HG03135 (cell line): Measurements from ENCODE around the gene DCLK2.

ENCODE experiments used
- ATAC-seq: cut with Tn5 transposase; IDR thresholded peaks from one replicate; pipeline ENCODE4 v1.9.1; 2021; ENCODE audit warnings: mild to moderate bottlenecking, moderate library complexity; ENCODE audit not compliant: unreplicated experiment

DCLK2 gene

DNA sequence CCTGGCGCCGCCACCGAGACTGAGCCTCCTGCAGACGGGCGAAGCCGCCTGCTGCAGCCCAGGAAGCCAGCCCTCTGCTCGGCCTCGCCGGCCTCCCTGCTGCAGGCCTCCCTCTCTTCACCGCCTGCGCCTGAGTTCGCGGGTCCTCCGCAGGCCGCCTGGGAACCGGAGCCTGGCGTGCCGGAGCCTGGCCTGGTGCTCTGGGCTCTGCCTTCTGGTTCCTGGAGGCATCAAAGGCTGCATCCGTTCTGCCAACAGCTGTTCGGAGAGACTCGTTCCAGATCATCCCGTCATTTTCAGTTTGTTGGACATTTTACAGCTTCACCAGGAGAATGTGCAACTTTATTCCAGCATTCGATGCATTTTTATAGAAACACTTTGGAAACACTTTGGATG, 178.0 kb downstream of the DCLK2 start:
- no peak for ATAC-seq

DNA sequence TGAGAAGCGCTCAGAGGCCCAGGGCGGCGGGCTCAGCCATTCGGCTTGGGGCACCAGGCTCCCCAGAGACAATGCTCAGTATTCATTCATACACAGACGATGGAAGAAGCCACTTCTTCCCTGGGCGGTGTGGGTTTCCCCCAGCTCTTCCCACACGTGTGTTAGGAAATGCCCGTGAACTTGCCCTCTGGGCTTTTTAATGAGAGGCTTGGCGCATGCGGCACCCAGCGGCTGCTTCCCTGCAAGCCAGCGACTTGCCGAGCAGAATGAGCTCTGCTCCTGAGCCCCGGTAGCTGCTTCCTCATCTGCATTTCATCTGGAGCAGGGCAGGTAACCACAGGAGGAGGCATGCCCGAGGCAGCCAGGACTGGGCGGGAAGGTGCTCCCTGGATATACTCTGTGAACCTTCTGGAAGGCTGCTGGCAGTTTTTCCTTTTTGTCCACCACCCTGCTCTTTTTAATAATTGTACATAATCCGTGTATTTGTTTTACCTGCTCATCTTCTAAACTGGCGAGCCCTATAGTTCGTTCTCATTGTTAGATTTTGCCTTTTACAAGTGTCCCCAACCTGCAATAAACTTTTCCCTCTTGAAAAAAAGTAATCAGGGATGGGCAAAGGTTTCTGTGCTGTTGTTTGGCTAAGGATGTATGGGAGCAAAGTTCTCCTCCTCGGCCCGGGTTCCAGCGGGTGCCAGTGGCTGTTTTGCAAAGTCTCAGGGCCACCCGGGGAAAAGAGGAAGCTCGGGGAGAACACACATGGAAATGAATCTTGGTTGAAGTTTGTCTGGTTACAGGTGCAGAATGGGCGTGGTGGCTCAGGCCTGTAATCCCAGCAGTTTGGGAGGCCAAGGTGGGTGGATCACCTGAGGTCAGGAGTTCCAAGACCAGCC, 178.8 kb downstream of the DCLK2 start:
- ATAC-seq, result no peak

DNA sequence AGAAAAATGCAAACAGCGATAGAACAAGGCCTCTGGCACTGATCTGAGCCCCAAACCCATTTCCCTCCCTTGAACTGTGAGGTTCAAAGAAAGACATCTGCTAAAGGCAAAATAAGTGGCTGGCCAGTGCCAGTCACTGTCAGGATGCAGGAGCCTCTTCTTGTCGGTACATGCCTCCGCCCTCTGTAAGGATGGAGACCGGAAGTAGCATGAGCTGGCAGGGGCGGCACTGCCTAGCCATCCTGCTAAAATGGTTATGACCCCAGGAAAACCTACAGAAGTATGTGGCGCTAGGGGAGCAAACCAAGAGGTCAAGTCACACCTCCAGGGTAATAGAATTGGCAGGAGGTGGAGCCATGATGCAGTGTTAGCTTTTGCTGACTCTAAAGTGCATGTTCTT, 180.3 kb downstream of the DCLK2 start:
- no peak for ATAC-seq

DNA sequence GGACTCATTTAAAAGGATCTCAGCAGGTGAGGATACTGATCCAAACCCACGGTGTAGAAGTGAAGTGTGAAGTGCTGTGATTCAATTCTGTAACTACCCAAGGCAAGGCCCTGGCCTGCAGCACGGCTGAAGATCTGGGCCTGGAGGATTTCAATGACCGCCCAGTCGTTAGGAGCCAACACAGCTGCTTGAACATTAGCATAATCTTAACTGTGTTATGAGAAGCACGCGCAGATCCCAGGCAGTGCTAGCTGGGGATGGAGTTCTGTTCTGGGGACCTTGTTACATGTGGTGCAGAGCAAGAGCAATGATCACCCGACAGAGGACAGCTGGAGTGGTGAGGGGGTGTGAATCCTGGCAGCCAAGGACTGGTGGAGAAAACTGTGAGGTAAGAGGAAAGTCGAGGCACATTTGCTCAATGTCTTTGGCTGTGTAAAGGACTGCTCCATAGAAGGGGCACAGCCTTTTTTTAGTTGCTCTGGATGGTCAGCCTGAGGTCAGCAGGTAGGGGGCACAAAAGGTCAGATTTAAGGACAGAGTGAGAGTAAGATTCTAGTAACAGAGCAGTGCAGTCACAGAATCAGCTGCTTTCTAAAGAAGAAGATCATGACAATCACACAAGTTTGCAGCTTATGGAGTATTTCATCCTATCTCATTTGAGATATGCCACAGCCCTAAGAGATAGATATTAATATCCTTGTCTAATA, 181.8 kb downstream of the DCLK2 start:
- no peak for ATAC-seq

- ATAC-seq, result no peak
Observed at GRCh38 chr4:150261571-150261970, 183.3 kb downstream of the DCLK2 start.

DNA sequence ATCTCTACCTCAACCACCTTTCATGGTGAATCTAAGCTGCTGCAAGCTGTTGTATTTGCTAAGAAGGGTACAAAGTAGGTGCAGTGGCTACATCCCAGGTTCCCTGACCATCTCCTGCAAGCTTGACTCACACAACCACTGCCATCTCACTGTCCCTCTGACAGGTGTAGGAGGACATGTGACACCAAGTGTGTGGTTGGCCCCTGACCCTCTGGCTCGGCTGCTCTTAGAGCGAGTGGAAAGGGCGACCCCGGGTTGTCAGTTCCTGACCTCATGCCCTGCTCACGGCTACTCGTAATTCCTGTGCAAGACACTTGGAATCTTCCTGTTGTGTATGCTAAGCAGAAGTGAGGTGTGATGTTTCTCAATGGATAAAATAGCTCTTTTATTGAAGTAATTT, 184.4 kb downstream of the DCLK2 start:
- ATAC-seq, result no peak

DNA sequence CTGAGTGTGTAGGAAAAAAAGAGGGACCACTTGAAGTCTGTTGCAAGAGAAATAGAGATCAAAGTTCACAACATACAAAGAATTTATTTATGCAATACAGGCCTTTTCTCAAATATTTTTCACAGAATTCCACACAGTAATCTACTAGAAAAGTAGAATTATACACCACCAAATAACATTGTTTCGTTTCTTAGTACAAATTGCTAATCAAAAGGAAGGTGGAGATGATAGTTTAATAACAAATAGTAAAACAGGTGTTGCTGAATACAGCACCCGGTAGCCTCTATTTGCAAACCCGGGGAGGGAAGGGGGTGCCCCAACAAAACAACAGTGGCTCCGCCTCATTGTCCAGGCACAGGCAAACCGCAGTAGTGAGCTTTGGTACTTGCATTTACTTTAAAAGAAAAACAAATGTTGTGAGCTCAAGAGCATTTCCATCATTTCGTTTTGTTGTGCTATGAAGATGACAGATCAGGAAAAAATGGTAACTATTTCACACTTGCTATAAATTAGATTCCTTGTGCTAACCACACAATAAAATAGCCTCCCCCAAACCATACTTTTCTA, 186.4 kb downstream of the DCLK2 start:
- no peak for ATAC-seq

DNA sequence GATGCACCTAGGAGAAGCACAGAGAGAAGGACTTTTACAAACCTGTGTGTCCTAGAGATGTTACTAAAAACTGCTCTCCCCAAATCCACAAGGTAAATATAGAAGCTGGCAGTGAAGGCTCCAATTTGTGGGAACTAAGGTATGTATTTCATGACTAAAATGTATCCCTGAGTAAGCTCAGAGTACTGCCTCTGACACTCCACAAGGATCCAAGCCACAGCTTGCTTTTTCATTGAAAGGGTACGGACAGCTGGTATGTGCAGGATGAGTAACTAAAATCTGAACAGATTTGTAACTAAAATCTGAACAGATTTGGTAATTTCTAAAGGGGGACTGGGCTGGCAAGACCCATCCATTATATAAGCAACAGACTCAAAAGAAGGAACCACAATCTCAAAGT, 187.6 kb downstream of the DCLK2 start:
- no peak for ATAC-seq

DNA sequence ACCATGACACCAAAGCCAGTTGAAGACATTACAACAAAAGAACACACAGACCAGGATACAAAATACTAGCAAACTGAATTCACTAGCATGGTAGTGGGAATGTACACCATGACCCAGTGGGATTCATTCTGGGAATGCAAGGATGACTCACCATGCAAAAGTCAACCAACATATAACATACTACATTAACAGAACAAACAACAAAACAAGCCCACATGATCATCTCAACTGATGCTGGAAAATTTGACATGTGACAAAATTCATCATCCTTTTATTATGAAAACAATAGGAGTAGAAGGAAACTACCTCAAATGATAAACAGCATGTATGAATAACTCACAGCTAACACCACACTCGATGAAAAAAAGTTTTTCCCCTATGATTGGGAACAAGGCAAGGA, 190.2 kb downstream of the DCLK2 start:
- no peak for ATAC-seq

GRCh38 chr4:150278206-150278605, 200.0 kb downstream of the DCLK2 start:
- no peak for ATAC-seq

- ATAC-seq, result no peak
Observed at GRCh38 chr4:150280081-150280895, 202.0 kb downstream of the DCLK2 start.

DNA sequence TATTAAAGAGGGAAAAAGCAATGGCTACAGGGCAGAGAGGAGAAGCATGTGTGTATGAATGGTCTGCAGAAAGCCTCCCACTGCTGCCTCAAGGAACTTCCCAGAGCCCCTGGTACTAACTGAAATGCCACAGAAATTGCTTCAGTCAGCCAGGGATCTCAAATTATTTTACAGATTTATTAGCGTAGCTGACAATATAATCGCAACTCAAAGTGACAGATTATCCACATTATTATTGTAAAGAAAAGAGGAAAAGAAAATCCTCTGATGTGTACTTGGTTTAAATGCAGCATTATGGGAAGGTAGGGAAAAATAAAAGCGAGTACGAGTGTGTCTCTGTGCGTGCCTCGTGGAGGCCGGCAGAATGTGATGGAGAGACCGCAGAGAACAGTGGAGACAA, 202.7 kb downstream of the DCLK2 start:
- ATAC-seq, result no peak

GRCh38 chr4:150283689-150284088, 205.4 kb downstream of the DCLK2 start:
- no peak for ATAC-seq

GRCh38 chr4:150286656-150287055, 208.4 kb downstream of the DCLK2 start:
- no peak for ATAC-seq

DNA sequence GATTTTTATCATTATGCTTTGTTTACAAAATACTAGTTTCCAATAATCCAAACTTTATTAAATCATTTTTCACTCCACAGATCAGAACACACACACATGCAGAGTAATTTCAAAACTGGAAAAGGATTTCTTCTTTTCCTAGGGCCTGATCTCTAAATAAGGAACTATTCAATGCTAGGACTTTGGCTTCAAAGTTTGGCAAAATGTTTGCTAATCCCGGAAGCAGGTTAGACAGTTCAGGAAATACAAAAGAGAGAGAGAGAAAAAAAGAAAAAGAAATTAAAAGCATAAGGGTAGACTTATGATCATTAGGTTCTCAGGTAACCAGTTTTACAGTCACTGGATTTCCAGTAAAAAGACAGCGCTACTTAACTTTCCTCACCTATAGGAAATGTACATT, 211.0 kb downstream of the DCLK2 start:
- no peak for ATAC-seq

DNA sequence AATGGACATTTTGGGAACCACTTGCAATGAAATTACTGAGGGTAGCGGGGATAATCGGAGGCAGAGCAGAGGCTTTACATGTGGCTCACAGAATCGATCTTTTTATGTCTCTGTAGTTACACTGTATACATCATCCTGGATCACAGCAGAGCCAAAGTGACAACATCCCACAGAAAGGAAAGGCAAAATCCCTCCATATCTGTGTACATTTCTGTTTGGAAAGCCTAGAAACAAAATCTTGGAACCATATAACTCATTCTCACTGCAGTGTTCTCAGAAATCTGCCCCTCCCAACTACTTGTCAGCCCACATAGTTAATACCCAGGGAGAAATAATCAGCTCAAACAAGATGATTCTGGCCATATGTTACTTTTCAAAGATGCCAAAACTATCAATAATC, 211.6 kb downstream of the DCLK2 start:
- ATAC-seq, result no peak

DNA sequence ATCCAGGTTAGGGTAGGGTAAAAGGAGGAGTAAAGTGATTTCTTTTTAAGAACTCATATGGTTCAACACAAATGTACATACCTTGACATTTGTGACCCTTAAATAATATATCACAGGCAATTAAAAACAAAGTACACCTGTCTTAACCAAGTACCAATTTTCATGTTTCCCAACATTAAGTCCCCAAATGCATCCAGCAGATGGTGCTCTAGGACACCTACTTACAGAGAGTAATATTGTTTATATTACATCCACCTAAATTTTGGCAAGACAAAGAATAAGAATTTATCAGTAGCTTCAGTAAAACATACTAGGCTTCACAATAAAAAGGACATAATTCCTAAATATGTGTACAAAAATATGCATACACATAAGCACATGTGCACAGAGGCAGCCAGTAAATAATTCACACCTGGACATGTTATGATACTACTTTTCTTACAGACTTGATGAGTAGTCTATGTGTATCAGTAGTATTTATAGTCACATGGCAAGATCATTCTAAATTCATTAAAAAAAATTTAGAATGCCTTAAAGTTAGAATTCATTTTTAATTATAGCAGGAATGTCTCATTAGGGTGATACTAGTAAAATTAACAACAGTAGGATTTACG, 219.7 kb downstream of the DCLK2 start:
- no peak for ATAC-seq

DNA sequence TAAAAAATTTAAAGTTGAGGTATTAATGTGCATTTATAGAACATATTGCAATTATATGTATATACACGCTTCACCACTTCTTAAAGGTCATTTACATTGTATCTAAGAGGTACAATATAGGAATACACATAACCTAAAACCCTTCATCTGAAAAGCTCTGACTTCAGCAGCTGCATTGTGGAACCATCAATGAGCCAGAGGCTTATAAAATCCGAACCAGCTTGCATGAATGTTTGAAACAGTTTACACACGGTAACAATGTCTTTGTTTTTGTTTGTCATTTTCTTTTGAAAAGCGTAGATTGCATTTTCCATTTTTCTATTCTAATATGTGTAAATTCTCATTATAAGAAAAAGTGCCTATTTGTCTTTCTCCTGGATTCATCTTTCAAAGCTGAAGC, 221.6 kb downstream of the DCLK2 start:
- no peak for ATAC-seq

GRCh38 chr4:150302553-150302952, 224.3 kb downstream of the DCLK2 start:
- no peak for ATAC-seq

- no peak for ATAC-seq
Observed at GRCh38 chr4:150305995-150306394, 227.8 kb downstream of the DCLK2 start.

DNA sequence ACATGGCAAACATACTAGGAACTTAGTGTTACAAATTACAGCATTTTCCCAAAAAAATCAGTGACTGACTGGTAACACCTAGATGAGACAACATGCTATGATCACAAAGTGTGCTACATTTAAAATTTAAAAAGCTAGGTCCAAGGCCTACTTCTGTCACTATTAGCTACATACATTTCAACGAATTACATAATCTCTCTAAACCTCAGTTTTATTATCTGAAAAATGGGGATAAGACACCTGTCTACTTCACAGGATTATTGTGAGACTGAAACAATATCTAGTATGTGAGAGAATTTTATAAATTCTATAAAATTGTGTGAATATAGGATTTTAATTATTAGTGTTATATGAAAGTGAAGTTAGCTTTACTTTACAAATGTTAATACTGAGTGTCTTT, 228.5 kb downstream of the DCLK2 start:
- ATAC-seq, result no peak
